ENCODE data around the gene FRMD3. TPM values are rescaled to one million over a fixed set of nuclear protein-coding genes. Genes with fewer than 3 reads are reported as not detected.
A peak's percentile ranks its signal among the peaks of the same experiment; 100 is the strongest.

FRMD3 gene
- total and polyA plus RNA-seq, 8 donors, result 1.0 to 3.7 (median 2.3) TPM

GRCh38 chr9:83283528-83283927 lies 254.7 kb downstream of the FRMD3 start:
- peaks cover 14 to 25% of the 10 kb centered on the region in 2 donors for H3K4me1 ChIP-seq
- H3K9me3 ChIP-seq, result no peaks in the 10 kb centered on the region
- no peak for ATAC-seq
- TF ChIP-seq, protein P1, sequence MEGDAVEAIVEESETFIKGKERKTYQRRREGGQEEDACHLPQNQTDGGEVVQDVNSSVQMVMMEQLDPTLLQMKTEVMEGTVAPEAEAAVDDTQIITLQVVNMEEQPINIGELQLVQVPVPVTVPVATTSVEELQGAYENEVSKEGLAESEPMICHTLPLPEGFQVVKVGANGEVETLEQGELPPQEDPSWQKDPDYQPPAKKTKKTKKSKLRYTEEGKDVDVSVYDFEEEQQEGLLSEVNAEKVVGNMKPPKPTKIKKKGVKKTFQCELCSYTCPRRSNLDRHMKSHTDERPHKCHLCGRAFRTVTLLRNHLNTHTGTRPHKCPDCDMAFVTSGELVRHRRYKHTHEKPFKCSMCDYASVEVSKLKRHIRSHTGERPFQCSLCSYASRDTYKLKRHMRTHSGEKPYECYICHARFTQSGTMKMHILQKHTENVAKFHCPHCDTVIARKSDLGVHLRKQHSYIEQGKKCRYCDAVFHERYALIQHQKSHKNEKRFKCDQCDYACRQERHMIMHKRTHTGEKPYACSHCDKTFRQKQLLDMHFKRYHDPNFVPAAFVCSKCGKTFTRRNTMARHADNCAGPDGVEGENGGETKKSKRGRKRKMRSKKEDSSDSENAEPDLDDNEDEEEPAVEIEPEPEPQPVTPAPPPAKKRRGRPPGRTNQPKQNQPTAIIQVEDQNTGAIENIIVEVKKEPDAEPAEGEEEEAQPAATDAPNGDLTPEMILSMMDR (IDR thresholded peaks at IDR 0.05), result no peak
- no peak for DNase-seq
- H3K27me3 ChIP-seq, result no peaks in the 10 kb centered on the region
- intact Hi-C loops (cut with DNase I), result no loop called here
- no peak overlapping the region for H3K4me3 ChIP-seq
- H3K36me3 ChIP-seq, result peaks cover 0 to 3% of the 10 kb centered on the region in 2 donors
- no peak overlapping the region for H3K27ac ChIP-seq

- Histone ChIP-seq H3K36me3 (no peaks in the 10 kb centered on the region), H3K4me1 (peaks cover 14 to 25% of the 10 kb centered on the region in 2 donors), H3K9me3 (no peaks in the 10 kb centered on the region), H3K27me3 (no peaks in the 10 kb centered on the region), H3K4me3 (no peak overlapping the region), H3K27ac (peak overlapping the region; percentile 10 to 39)
- ATAC-seq (peak; percentile 85), DNase-seq (peak in 1 of 4 donors; percentile 58)
- TF ChIP-seq, protein P1 (IDR thresholded peaks at IDR 0.05), result no peak
- intact Hi-C loops (cut with DNase I), result no loop called here
These were observed 256.6 kb downstream of the FRMD3 start for GRCh38 chr9:83281306-83282255.

- ATAC-seq, result peak; percentile 31
These were observed 257.4 kb downstream of the FRMD3 start for GRCh38 chr9:83280790-83281189.

DNA sequence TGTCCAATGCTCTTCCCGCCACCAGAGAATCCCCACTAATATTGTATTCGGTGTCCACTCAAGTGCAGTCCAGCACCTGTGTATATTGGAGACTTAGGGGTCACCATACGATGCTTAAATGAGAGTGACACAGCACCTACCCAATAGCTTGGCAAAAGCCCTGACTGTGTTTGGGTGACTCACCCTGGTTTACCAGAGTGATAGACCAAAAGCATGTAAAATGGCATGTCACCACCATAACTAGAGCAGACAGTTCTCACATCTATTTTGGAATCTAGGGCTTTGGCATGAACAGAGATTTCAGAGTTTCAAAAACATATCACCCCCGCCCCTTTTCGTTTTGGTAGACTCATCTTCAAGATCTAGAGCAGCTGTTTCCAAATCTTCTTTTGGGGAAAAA lies 257.9 kb downstream of the FRMD3 start:
- Histone ChIP-seq H3K27me3 (no peaks in the 10 kb centered on the region), H3K4me1 (peaks cover 14 to 25% of the 10 kb centered on the region in 2 donors), H3K4me3 (no peak overlapping the region), H3K36me3 (no peaks in the 10 kb centered on the region), H3K9me3 (no peaks in the 10 kb centered on the region), H3K27ac (no peak overlapping the region)
- DNase-seq (no peak), ATAC-seq (no peak)
- intact Hi-C loops (cut with DNase I), result no loop called here
- TF ChIP-seq, protein P1 (IDR thresholded peaks at IDR 0.05), result no peak

More at GRCh38 chr9:83280790-83281189, 257.4 kb downstream of the FRMD3 start:
- intact Hi-C loops (cut with DNase I), result no loop called here
- no peak for DNase-seq
- no peak overlapping the region for H3K4me3 ChIP-seq
- H3K4me1 ChIP-seq, result peaks cover 14 to 25% of the 10 kb centered on the region in 2 donors
- H3K36me3 ChIP-seq, result no peaks in the 10 kb centered on the region
- peak overlapping the region; percentile 10 to 39 for H3K27ac ChIP-seq
- no peaks in the 10 kb centered on the region for H3K27me3 ChIP-seq
- H3K9me3 ChIP-seq, result no peaks in the 10 kb centered on the region
- TF ChIP-seq, protein P1 (IDR thresholded peaks at IDR 0.05), result no peak

DNA sequence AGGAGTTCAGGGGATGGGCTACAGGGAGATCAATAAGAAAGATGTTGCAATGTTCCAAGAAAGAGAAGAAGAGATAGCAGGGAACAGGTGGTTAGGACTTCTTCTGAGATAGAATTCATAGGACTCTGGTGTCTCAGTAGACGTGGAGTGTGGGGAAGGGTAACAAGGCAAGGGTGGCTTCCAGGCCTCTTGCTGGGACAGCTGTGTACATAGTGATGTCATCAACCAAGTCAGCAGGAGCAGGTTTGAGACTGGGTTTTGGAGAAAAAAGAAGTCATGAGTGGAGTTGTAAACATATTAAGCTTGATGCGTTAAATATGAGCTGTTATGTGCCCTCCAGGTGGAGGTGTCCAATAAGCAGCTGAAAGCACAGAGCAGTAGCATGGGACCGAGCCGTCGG lies 263.4 kb downstream of the FRMD3 start:
- intact Hi-C loops (cut with DNase I), result no loop called here
- H3K27me3 ChIP-seq, result no peaks in the 10 kb centered on the region
- no peaks in the 10 kb centered on the region for H3K4me1 ChIP-seq
- H3K4me3 ChIP-seq, result no peak overlapping the region
- no peaks in the 10 kb centered on the region for H3K9me3 ChIP-seq
- TF ChIP-seq, protein P1 (IDR thresholded peaks at IDR 0.05), result no peak
- H3K36me3 ChIP-seq, result no peaks in the 10 kb centered on the region
- DNase-seq, result no peak
- peak; percentile 26 for ATAC-seq
- H3K27ac ChIP-seq, result no peak overlapping the region

Data from left lung (tissue), 10 donors.